Type B pancreatic cell (in vitro differentiated cells): ENCODE measurements around the gene CDH20. TPM values are rescaled to one million over a fixed set of nuclear protein-coding genes. Genes with fewer than 3 reads are reported as not detected.

Source experiments
- DNase-seq: peaks from one replicate; pipeline ENCODE4 v3.0.0; 2021; ENCODE audit warnings: mixed read lengths; ENCODE audit not compliant: unreplicated experiment; ENCODE audit errors: extremely low spot score
- H3K27ac Mint-ChIP-seq: 2 replicates; pipeline ENCODE4 v1.8.0; 2021; ENCODE audit warnings: mild to moderate bottlenecking, mixed read lengths
- H3K27me3 Mint-ChIP-seq: 2 replicates; pipeline ENCODE4 v1.8.0; 2021; ENCODE audit warnings: mixed read lengths
- H3K36me3 Mint-ChIP-seq: 2 replicates; pipeline ENCODE4 v1.8.0; 2021; ENCODE audit warnings: mixed read lengths
- H3K4me1 Mint-ChIP-seq: one replicate; pipeline ENCODE4 v1.8.0; 2021; ENCODE audit warnings: mixed read lengths; ENCODE audit not compliant: unreplicated experiment
- H3K4me3 Mint-ChIP-seq: 2 replicates; pipeline ENCODE4 v1.8.0; 2021; ENCODE audit warnings: mild to moderate bottlenecking, mixed read lengths
- H3K9me3 Mint-ChIP-seq: 2 replicates; pipeline ENCODE4 v1.8.0; 2021; ENCODE audit warnings: mixed read lengths
- total RNA-seq: library from RNA; stranded (reverse); gene quantifications from 2 replicates; pipeline ENCODE4 v1.2.1, GENCODE V29; 2021; ENCODE audit warnings: low replicate concordance
- TF ChIP-seq, protein P1 (sequence below): fragments of 200-600 bp; sonication (generic); conservative IDR thresholded peaks from 2 replicates; pipeline ENCODE4 v1.5.0; 2021; ENCODE audit warnings: antibody characterized with exemption, mild to moderate bottlenecking

Gene CDH20
- total RNA-seq, 1 donor from 2014 or later, result 1.6 TPM

DNA sequence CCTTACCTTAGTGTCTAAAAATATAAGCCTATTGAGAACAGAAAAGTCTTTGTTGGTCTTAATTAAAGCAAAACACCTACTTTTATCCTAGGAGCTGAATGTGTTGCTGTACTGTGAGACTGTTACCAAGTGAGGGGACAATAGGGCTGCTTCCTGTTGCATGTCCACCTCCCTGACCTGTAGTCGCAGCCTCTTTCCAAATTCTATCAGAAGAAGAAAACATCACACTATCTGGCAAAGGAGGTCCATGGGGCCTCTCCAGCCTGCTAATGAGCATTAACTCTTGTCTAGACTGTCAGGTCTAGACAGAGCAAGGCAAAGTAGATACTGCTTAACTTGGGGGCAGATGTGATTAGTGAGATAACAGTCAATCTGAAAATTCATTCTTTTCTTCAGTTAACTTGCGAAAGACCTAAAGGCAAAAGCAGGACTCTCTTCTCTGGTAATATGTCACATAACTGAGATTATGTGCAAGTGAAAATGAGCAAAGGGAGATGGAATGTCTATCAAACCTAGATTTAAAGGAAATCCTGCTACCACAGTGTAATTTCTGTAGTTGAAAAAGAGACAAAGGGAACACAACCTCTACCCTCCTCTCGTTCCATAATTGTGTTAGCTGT lies 66.9 kb downstream of the CDH20 start:
- Mint-ChIP-seq H3K27me3 (no peaks in the 10 kb centered on the region), H3K4me1 (peaks cover 4% of the 10 kb centered on the region), H3K4me3 (no peak overlapping the region), H3K9me3 (no peaks in the 10 kb centered on the region), H3K27ac (no peak overlapping the region), H3K36me3 (no peaks in the 10 kb centered on the region)
- DNase-seq, result no peak
- TF ChIP-seq, protein P1, sequence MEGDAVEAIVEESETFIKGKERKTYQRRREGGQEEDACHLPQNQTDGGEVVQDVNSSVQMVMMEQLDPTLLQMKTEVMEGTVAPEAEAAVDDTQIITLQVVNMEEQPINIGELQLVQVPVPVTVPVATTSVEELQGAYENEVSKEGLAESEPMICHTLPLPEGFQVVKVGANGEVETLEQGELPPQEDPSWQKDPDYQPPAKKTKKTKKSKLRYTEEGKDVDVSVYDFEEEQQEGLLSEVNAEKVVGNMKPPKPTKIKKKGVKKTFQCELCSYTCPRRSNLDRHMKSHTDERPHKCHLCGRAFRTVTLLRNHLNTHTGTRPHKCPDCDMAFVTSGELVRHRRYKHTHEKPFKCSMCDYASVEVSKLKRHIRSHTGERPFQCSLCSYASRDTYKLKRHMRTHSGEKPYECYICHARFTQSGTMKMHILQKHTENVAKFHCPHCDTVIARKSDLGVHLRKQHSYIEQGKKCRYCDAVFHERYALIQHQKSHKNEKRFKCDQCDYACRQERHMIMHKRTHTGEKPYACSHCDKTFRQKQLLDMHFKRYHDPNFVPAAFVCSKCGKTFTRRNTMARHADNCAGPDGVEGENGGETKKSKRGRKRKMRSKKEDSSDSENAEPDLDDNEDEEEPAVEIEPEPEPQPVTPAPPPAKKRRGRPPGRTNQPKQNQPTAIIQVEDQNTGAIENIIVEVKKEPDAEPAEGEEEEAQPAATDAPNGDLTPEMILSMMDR, result no peak

DNA sequence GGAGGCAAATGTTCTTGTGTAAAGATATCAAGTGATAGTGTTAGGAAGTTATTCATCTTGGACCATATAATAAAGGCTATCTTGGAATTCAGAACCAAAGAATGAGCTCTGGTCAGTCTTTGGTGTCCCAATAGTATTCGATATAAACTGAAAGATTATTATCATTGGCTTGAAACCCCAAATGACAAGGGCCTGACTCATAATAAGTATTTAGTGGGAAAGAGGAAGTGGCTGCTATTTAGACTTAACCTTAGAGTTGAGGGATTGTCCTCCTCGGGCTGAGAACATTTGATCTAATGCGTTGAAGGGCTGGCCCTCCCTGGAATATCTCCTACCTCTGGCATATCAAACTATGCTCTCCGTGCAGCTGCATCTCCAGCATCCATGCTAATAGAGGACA lies 67.5 kb downstream of the CDH20 start:
- no peak overlapping the region for H3K27ac Mint-ChIP-seq
- peaks cover 4% of the 10 kb centered on the region for H3K4me1 Mint-ChIP-seq
- DNase-seq, result no peak
- no peak overlapping the region for H3K4me3 Mint-ChIP-seq
- TF ChIP-seq, protein P1, result no peak
- H3K36me3 Mint-ChIP-seq, result no peaks in the 10 kb centered on the region
- no peaks in the 10 kb centered on the region for H3K27me3 Mint-ChIP-seq
- H3K9me3 Mint-ChIP-seq, result no peaks in the 10 kb centered on the region

DNA sequence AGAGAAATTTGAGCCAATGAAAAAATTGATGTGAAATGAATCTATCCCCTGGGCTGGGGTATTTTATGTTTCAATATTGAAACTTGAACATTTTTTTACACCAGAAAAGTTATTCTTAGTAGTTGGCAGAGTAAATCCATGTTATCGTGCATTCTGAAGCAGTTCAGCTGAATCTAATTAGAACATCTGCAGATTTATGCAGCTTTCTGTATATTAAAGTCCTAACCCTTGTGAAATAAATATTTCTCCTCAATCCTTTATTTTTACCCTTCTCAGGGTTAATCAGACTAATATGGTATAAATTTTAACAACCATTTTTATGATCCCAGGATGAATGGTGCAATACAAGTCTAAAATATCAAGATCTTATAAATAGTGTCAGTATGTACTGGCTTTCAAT lies 69.5 kb downstream of the CDH20 start:
- H3K36me3 Mint-ChIP-seq, result no peaks in the 10 kb centered on the region
- TF ChIP-seq, protein P1, result no peak
- no peak for DNase-seq
- no peaks in the 10 kb centered on the region for H3K27me3 Mint-ChIP-seq
- no peak overlapping the region for H3K4me3 Mint-ChIP-seq
- no peaks in the 10 kb centered on the region for H3K9me3 Mint-ChIP-seq
- H3K4me1 Mint-ChIP-seq, result peaks cover 4% of the 10 kb centered on the region
- no peak overlapping the region for H3K27ac Mint-ChIP-seq

DNA sequence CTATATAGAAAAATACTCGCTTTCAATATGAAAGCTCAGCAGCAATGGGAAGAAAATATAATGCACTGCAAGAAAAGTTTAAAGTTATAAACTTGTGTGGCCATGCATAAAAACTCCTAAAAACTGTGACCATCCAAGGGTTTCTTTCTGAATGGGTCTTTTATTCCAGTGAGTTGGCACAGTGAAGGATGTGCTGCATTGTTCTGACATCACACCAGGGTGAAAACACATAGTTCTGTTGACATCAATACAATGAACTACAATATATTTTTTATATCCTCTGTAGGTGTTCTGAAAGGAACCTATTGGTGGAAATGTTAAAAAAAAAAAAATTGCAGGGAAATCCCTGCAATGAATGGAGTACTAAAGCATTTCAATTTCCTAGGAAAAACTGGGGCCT lies 80.2 kb downstream of the CDH20 start:
- Mint-ChIP-seq H3K4me1 (no peaks in the 10 kb centered on the region), H3K27me3 (peaks cover 3% of the 10 kb centered on the region), H3K27ac (no peak overlapping the region), H3K4me3 (no peak overlapping the region), H3K9me3 (no peaks in the 10 kb centered on the region), H3K36me3 (no peaks in the 10 kb centered on the region)
- no peak for DNase-seq
- TF ChIP-seq, protein P1, result no peak

DNA sequence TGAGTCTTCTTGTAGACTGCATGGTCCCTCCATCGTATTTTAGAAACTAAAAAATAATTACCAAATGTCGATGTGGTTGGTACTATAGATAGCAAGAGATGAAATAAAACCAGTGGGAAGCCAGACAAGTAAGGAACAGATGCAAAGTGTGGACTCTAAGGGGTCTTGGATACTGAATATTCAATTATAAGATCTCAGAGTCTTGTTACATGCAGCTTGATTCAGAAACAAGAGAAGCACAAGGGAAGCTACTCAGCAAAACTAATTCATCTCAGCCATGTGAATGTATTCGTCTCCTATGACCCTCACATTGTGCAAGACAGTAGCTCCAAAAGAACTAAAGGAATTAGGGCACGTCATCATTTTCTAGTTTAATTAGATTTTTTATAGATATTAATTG lies 80.9 kb downstream of the CDH20 start:
- Mint-ChIP-seq H3K27me3 (no peaks in the 10 kb centered on the region), H3K4me3 (no peak overlapping the region), H3K36me3 (no peaks in the 10 kb centered on the region), H3K4me1 (no peaks in the 10 kb centered on the region), H3K9me3 (no peaks in the 10 kb centered on the region), H3K27ac (no peak overlapping the region)
- no peak for DNase-seq
- TF ChIP-seq, protein P1, result no peak

DNA sequence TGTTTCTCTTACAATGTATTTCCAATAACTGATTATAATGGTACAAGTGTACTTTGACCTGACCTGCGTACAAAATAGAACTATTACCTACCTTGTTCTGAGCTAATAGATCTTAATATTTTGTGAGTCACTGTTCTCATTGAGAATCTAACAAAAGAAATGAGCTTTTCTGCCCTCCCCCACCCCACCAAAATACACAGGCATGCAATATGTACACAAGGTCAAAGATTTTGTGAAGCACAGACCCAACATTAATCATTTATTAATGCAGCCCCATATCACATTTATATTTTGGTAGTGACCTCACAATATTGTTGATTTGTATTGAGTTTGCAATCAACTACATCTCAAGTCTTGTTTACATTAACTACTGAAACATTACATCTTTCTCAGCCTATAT lies 86.5 kb downstream of the CDH20 start:
- H3K4me3 Mint-ChIP-seq, result no peak overlapping the region
- H3K9me3 Mint-ChIP-seq, result no peaks in the 10 kb centered on the region
- TF ChIP-seq, protein P1, result no peak
- H3K4me1 Mint-ChIP-seq, result no peaks in the 10 kb centered on the region
- H3K27me3 Mint-ChIP-seq, result no peaks in the 10 kb centered on the region
- H3K36me3 Mint-ChIP-seq, result no peaks in the 10 kb centered on the region
- no peak for DNase-seq
- H3K27ac Mint-ChIP-seq, result no peak overlapping the region
